ENCODE results near the gene CISD3.
A peak's percentile ranks its signal among the peaks of the same experiment; 100 is the strongest.

Gene CISD3

GRCh38 chr17:38730526-38731379, 612 bp downstream of the CISD3 start (continued):
- TF ChIP-seq EGR2 (tag by site-specific recombination; IDR thresholded peaks at IDR 0.05; ENCODE audit: low read depth) (peak; percentile 83), ZNF837 (tag by site-specific recombination; IDR thresholded peaks at IDR 0.05) (peak; percentile 46; the same call in 1 of the 2 replicates), HIC1 (tag by site-specific recombination; IDR thresholded peaks at IDR 0.05) (no peak), FEZF1 (tag by site-specific recombination; IDR thresholded peaks at IDR 0.05) (peak; percentile 26; the same call in 1 of the 2 replicates), SALL2 (tag by site-specific recombination; IDR thresholded peaks at IDR 0.05; ENCODE audit: borderline replicate concordance) (no peak), ZNF560 (tag by site-specific recombination; IDR thresholded peaks at IDR 0.05; ENCODE audit: borderline replicate concordance) (no peak), ZNF677 (tag by site-specific recombination; IDR thresholded peaks at IDR 0.05) (no peak), ZNF473 (tag by site-specific recombination; IDR thresholded peaks at IDR 0.05) (no peak), ZNF221 (tag by site-specific recombination; IDR thresholded peaks at IDR 0.05; ENCODE audit: borderline replicate concordance) (no peak), PRDM4 (tag by site-specific recombination; IDR thresholded peaks at IDR 0.05) (no peak), PRDM2 (tag by site-specific recombination; IDR thresholded peaks at IDR 0.05; ENCODE audit: borderline replicate concordance) (no peak), PRDM6 (tag by site-specific recombination; IDR thresholded peaks at IDR 0.05) (no peak), RBAK (tag by site-specific recombination; IDR thresholded peaks at IDR 0.05) (no peak), ZBTB6 (tag by site-specific recombination; IDR thresholded peaks at IDR 0.05) (no peak), ZSCAN30 (tag by site-specific recombination; IDR thresholded peaks at IDR 0.05) (no peak), ZNF830 (tag by site-specific recombination; IDR thresholded peaks at IDR 0.05; ENCODE audit: low read depth) (no peak), REPIN1 (tag by site-specific recombination; IDR thresholded peaks at IDR 0.05; ENCODE audit: low read depth) (peak; percentile 71; the same call in 1 of the 2 replicates), IKZF3 (tag by site-specific recombination; IDR thresholded peaks at IDR 0.05) (peak; percentile 74), SCRT1 (tag by site-specific recombination; IDR thresholded peaks at IDR 0.05; ENCODE audit: borderline replicate concordance) (no peak), REST (tag by site-specific recombination; IDR thresholded peaks at IDR 0.05) (no peak; the same call in 1 of the 2 replicates), ZNF121 (tag by site-specific recombination; IDR thresholded peaks at IDR 0.05) (no peak)

Data from HEK293 (cell line).